ENCODE results near the gene MRPL42.
"Not testable (repeated sequence)": the region's sequence is repeated elsewhere in the genome, so short reads cannot be mapped to it uniquely, and the experiment has no call there.

MRPL42 gene

GRCh38 chr12:93497456-93497855, 30.1 kb downstream of the MRPL42 start:
- no peak for DNase-seq (ENCODE audit: extremely low read depth in 1 of 2, low read depth in 1 of 2)

GRCh38 chr12:93498813-93499212, 31.5 kb downstream of the MRPL42 start:
- not testable (repeated sequence) for DNase-seq (ENCODE audit: extremely low read depth in 1 of 2, low read depth in 1 of 2)

GRCh38 chr12:93500201-93500600, 32.9 kb downstream of the MRPL42 start:
- DNase-seq (ENCODE audit: extremely low read depth in 1 of 2, low read depth in 1 of 2) = no peak

- no peak for DNase-seq (ENCODE audit: extremely low read depth in 1 of 2, low read depth in 1 of 2)
Measured at GRCh38 chr12:93500667-93501066, 33.4 kb downstream of the MRPL42 start.

GRCh38 chr12:93502802-93503623, 35.7 kb downstream of the MRPL42 start:
- peak in 1 of 2 donors; percentile 18 for DNase-seq (ENCODE audit: extremely low read depth in 1 of 2, low read depth in 1 of 2)

GRCh38 chr12:93507165-93507564, 39.9 kb downstream of the MRPL42 start:
- no peak for DNase-seq (ENCODE audit: extremely low read depth in 1 of 2, low read depth in 1 of 2)

- DNase-seq (ENCODE audit: extremely low read depth in 1 of 2, low read depth in 1 of 2) = no peak
Measured at GRCh38 chr12:93509506-93509905, 42.2 kb downstream of the MRPL42 start.

- no peak for DNase-seq (ENCODE audit: extremely low read depth in 1 of 2, low read depth in 1 of 2)
Measured at GRCh38 chr12:93514853-93515252, 47.5 kb downstream of the MRPL42 start.

- DNase-seq (ENCODE audit: extremely low read depth in 1 of 2, low read depth in 1 of 2) = no peak
Measured at GRCh38 chr12:93518725-93519124, 51.4 kb downstream of the MRPL42 start.

GRCh38 chr12:93519859-93520258, 52.5 kb downstream of the MRPL42 start:
- DNase-seq (ENCODE audit: extremely low read depth in 1 of 2, low read depth in 1 of 2) = no peak

- DNase-seq (ENCODE audit: extremely low read depth in 1 of 2, low read depth in 1 of 2) = no peak
Measured at GRCh38 chr12:93520454-93520853, 53.1 kb downstream of the MRPL42 start.

- DNase-seq (ENCODE audit: extremely low read depth in 1 of 2, low read depth in 1 of 2) = no peak
Measured at GRCh38 chr12:93521225-93522080, 54.1 kb downstream of the MRPL42 start.

GRCh38 chr12:93524386-93525133, 57.2 kb downstream of the MRPL42 start:
- no peak for DNase-seq (ENCODE audit: extremely low read depth in 1 of 2, low read depth in 1 of 2)

GRCh38 chr12:93526786-93527428, 59.6 kb downstream of the MRPL42 start:
- DNase-seq (ENCODE audit: extremely low read depth in 1 of 2, low read depth in 1 of 2) = no peak

- no peak for DNase-seq (ENCODE audit: extremely low read depth in 1 of 2, low read depth in 1 of 2)
Measured at GRCh38 chr12:93530358-93530757, 63.0 kb downstream of the MRPL42 start.

GRCh38 chr12:93533310-93533709, 66.0 kb downstream of the MRPL42 start:
- no peak for DNase-seq (ENCODE audit: extremely low read depth in 1 of 2, low read depth in 1 of 2)

- DNase-seq (ENCODE audit: extremely low read depth in 1 of 2, low read depth in 1 of 2) = no peak
Measured at GRCh38 chr12:93536111-93536765, 68.9 kb downstream of the MRPL42 start.

GRCh38 chr12:93536766-93537488, 69.6 kb downstream of the MRPL42 start:
- DNase-seq (ENCODE audit: extremely low read depth in 1 of 2, low read depth in 1 of 2) = no peak

- no peak for DNase-seq (ENCODE audit: extremely low read depth in 1 of 2, low read depth in 1 of 2)
Measured at GRCh38 chr12:93537769-93538168, 70.5 kb downstream of the MRPL42 start.

- DNase-seq (ENCODE audit: extremely low read depth in 1 of 2, low read depth in 1 of 2) = no peak
Measured at GRCh38 chr12:93539821-93540220, 72.5 kb downstream of the MRPL42 start.

All from stimulated activated CD8-positive, alpha-beta memory T cell treated with anti-CD3 and anti-CD28 coated beads, Interleukin-7, amount 100 ng/mL, for 48 hours (primary cell).